H1 (cell line): ENCODE results near the gene NSUN7.

ENCODE experiments used
- CHD2 ChIP-seq: IDR thresholded peaks from 2 replicates; pipeline ENCODE4 v1.6.1; 2012; ENCODE audit warnings: low read length, improper control_type of control experiment
- GABPA ChIP-seq: IDR thresholded peaks from 2 replicates; pipeline ENCODE4 v1.6.1; 2011; ENCODE audit warnings: mild to moderate bottlenecking, low read length, moderate library complexity, borderline replicate concordance; ENCODE audit not compliant: insufficient read depth
- KDM5A ChIP-seq: fragments of 200-600 bp; IDR thresholded peaks from 2 replicates; pipeline ENCODE4 v1.7.1; 2012; ENCODE audit warnings: mild to moderate bottlenecking, low read length, inconsistent platforms, mixed read lengths
- MAFK ChIP-seq: IDR thresholded peaks from 2 replicates; pipeline ENCODE4 v1.6.1; 2012; ENCODE audit warnings: low read depth, mild to moderate bottlenecking, improper control_type of control experiment, low read length
- POLR2A ChIP-seq, 2 experiments: IDR thresholded peaks; 1 replicate in 1 of 2; 2 replicates in 1 of 2; pipeline ENCODE4 v1.6.1; 2011; ENCODE audit warnings: low read depth in 2 of 2, low read length in 2 of 2, mild to moderate bottlenecking in 2 of 2; ENCODE audit errors: control extremely low read depth in 1 of 2
- POLR2AphosphoS5 ChIP-seq: IDR thresholded peaks from 2 replicates; pipeline ENCODE4 v1.6.1; 2011; ENCODE audit warnings: low read depth, low read length
- RAD21 ChIP-seq, 2 experiments: IDR thresholded peaks in 1 of 2; conservative IDR thresholded peaks in 1 of 2; 2 replicates each; pipeline ENCODE4 v1.6.1; 2011; ENCODE audit warnings: low read depth in 2 of 2, low read length in 2 of 2, improper control_type of control experiment in 1 of 2, inconsistent platforms in 1 of 2, mild to moderate bottlenecking in 1 of 2, moderate library complexity in 1 of 2
- ZNF274 ChIP-seq: IDR thresholded peaks from 2 replicates; pipeline ENCODE4 v1.7.0; 2012; ENCODE audit warnings: low read length, borderline replicate concordance; ENCODE audit errors: extremely low read depth
- TF ChIP-seq, protein P1 (sequence below), 3 experiments: IDR thresholded peaks; 1 replicate in 2 of 3; 2 replicates in 1 of 3; pipeline versions ENCODE4 v1.5.1 to v1.6.1; 2011; ENCODE audit warnings: low read length in 3 of 3, mild to moderate bottlenecking in 3 of 3, inconsistent platforms in 2 of 3, low read depth in 1 of 3, moderate library complexity in 1 of 3; ENCODE audit not compliant: insufficient read depth in 1 of 3; ENCODE audit errors: control extremely low read depth in 1 of 3

DNA sequence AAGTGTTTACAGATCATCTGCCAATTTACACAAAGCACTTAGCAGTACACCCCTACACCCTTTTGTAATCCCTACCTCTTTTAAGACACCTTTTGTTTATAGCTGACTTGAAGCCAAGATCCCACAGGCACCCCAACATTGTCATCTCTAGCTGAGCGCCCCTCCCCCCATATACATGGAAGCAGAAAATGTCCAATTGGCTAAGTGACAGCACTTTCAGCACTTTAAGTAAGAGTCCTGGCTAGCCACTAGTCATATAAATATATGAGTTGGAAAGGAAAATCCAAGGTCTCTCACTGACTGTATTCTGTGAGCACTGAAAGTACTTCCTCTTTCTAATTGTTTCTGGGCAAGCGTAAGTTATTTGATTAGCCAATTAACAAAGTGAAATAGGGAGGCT, 108.2 kb downstream of the NSUN7 start:
- no peak for TF ChIP-seq ZNF274
- no peak for TF ChIP-seq GABPA
- TF ChIP-seq RAD21 (IDR thresholded peaks at IDR 0.05 in 1 of 2, conservative IDR thresholded peaks at IDR 0.05 in 1 of 2; ENCODE audit: low read depth in 2 of 2, low read length in 2 of 2) = no peak
- no peak for TF ChIP-seq KDM5A
- TF ChIP-seq, protein P1, sequence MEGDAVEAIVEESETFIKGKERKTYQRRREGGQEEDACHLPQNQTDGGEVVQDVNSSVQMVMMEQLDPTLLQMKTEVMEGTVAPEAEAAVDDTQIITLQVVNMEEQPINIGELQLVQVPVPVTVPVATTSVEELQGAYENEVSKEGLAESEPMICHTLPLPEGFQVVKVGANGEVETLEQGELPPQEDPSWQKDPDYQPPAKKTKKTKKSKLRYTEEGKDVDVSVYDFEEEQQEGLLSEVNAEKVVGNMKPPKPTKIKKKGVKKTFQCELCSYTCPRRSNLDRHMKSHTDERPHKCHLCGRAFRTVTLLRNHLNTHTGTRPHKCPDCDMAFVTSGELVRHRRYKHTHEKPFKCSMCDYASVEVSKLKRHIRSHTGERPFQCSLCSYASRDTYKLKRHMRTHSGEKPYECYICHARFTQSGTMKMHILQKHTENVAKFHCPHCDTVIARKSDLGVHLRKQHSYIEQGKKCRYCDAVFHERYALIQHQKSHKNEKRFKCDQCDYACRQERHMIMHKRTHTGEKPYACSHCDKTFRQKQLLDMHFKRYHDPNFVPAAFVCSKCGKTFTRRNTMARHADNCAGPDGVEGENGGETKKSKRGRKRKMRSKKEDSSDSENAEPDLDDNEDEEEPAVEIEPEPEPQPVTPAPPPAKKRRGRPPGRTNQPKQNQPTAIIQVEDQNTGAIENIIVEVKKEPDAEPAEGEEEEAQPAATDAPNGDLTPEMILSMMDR (IDR thresholded peaks at IDR 0.05; ENCODE audit: control extremely low read depth in 1 of 3, insufficient read depth in 1 of 3, low read depth in 1 of 3, low read length in 3 of 3) = no peak
- TF ChIP-seq POLR2A (IDR thresholded peaks at IDR 0.05; ENCODE audit: control extremely low read depth in 1 of 2, low read depth in 2 of 2, low read length in 2 of 2) = no peak
- TF ChIP-seq POLR2AphosphoS5 = no peak
- no peak for TF ChIP-seq MAFK
- no peak for TF ChIP-seq CHD2
